ENCODE measurements around the gene CHN2. TPM values are rescaled to one million over a fixed set of nuclear protein-coding genes. Genes with fewer than 3 reads are reported as not detected.
"Not testable (repeated sequence)": the region's sequence is repeated elsewhere in the genome, so short reads cannot be mapped to it uniquely, and the experiment has no call there.

Gene CHN2
- total RNA-seq, 2 donors from 2014 or later, result 7.0 to 29.1 TPM

- Histone ChIP-seq H3K4me1 (replicated peaks) (no peaks in the 10 kb centered on the region), H3K27ac (no peak overlapping the region), H3K36me3 (no peaks in the 10 kb centered on the region), H3K4me3 (no peak overlapping the region), H3K27me3 (replicated peaks; ENCODE audit: insufficient read depth) (no peaks in the 10 kb centered on the region), H3K9me3 (no peaks in the 10 kb centered on the region)
- no peak for DNase-seq (ENCODE audit: low spot score)
- 42% methylated on average over 2 of the region's 2 CpGs for WGBS
- no peak for TF ChIP-seq POLR2AphosphoS5 (IDR thresholded peaks at IDR 0.05)
- TF ChIP-seq CTCF (IDR thresholded peaks at IDR 0.05), result no peak
- TF ChIP-seq POLR2A (IDR thresholded peaks at IDR 0.05), result no peak
- intact Hi-C loops (cut with DNase I), result no loop called here
These were observed 67.8 kb downstream of the CHN2 start for GRCh38 chr7:29262191-29262917.

DNA sequence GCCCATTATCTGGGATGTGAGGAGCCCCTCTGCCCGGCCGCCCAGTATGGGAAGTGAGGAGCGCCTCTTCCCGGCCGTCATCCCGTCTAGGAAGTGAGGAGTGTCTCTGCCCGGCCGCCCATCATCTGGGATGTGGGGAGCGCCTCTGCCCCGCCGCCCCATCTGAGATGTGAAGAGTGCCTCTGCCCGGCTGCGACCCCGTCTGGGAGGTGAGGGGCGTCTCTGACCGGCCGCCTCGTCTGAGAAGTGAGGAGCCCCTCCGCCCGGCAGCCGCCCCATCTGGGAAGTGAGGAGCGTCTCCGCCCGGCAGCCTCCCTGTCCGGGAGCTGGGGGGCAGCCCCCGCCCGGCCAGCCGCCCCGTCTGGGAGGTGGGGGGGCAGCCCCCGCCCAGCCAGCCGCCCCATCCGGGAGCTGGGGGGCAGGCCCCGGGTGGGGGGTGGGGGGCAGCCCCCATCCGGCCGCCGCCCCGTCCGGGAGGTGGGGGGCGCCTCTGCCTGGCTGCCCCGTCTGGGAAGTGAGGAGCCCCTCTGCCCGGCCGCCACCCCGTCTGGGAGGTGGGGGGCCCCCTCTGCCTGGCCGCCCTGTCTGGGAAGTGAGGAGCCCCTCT, 69.1 kb downstream of the CHN2 start:
- H3K9me3 ChIP-seq; H3K27ac ChIP-seq; H3K27me3 ChIP-seq (replicated peaks; ENCODE audit: insufficient read depth); H3K4me3 ChIP-seq; H3K36me3 ChIP-seq; DNase-seq (ENCODE audit: low spot score); intact Hi-C loops (cut with DNase I); H3K4me1 ChIP-seq (replicated peaks): not testable (repeated sequence)
- 98% methylated on average over 26 of the region's 44 CpGs for WGBS

DNA sequence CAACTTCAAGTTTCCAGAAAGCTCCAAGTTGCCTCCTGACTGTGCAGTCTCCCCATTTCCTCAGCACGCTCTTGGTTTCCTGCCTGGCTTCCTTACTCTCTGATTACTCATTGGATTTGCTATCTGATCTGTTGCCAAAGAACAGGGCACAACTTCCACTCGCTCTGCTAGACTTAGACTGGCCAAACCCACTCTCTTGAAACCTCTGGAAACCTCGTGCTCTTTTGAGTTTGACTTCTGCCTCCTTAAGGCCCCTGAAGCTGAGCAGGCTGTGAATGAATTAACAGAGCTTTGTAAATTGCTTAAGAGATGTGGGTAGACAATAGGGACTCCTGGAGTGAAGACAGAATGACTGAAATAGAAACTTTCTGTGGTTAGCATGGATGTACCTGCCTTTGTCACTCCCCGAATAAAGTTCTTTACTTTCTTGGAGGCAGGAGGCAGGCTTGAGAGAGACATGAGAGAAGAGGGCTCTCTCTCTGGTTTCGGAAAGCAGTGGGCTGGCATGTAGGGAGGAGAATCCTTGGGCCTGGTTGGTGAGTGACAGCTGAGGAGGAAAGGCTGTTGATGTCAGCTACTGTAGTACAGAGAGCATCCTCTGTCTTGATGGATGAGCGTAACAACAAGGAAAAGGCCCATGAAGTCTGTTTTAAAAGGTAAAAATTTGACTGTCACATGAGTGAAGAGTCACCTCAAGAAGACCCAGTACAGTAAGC, 70.8 kb downstream of the CHN2 start:
- 84% methylated on average over 6 of the region's 6 CpGs for WGBS
- Histone ChIP-seq H3K9me3 (no peaks in the 10 kb centered on the region), H3K4me1 (replicated peaks) (no peaks in the 10 kb centered on the region), H3K27ac (no peak overlapping the region), H3K36me3 (no peaks in the 10 kb centered on the region), H3K27me3 (replicated peaks; ENCODE audit: insufficient read depth) (no peaks in the 10 kb centered on the region), H3K4me3 (no peak overlapping the region)
- intact Hi-C loops (cut with DNase I), result no loop called here
- TF ChIP-seq POLR2A (IDR thresholded peaks at IDR 0.05) (no peak), CTCF (IDR thresholded peaks at IDR 0.05) (no peak)
- DNase-seq (ENCODE audit: low spot score), result no peak

- no peaks in the 10 kb centered on the region for H3K4me1 ChIP-seq (replicated peaks)
- H3K27me3 ChIP-seq (replicated peaks; ENCODE audit: insufficient read depth), result no peaks in the 10 kb centered on the region
- no peak overlapping the region for H3K27ac ChIP-seq
- no peaks in the 10 kb centered on the region for H3K36me3 ChIP-seq
- WGBS, result 95% methylated on average over 1 of the region's 1 CpG
- TF ChIP-seq POLR2A (IDR thresholded peaks at IDR 0.05) (no peak), CTCF (IDR thresholded peaks at IDR 0.05) (no peak)
- intact Hi-C loops (cut with DNase I), result no loop called here
- no peaks in the 10 kb centered on the region for H3K9me3 ChIP-seq
- H3K4me3 ChIP-seq, result no peak overlapping the region
- no peak for DNase-seq (ENCODE audit: low spot score)
These were observed 75.4 kb downstream of the CHN2 start for GRCh38 chr7:29269935-29270334.

DNA sequence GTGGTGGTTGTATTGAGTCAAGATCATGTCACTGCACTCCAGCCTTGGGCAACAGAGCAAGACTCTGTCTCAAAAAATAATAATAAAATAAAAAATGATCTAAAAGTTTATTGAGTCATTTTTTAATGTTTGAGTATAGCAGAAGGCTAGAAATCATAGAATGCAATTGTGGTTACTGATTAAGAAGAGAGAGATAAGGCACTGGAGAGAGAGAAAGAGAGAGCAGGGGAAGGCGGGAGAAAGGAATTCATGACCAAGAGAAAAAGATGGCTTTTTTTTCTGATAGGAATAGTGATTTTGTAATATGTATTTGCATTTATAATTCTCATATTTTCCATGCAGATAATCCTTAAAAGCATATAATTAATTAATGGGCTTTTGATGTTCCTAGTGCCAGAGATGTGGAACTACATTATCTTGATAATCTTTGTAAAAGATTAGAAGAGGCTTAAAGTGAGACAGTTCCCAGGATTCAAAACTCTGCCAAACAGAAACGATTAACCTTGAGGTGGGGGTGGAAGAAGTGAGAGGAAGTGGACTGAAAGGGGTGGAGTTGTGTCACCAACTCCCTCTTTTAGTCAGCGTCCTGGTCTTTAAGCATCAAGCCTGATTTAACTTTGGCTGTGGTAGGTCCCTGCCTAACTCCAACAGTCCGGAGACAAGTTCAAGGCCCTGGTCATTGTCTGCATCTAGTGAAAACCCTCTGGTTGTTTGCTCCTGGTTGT, 76.2 kb downstream of the CHN2 start:
- WGBS, result 56% methylated on average over 4 of the region's 4 CpGs
- Histone ChIP-seq H3K9me3 (no peaks in the 10 kb centered on the region), H3K36me3 (no peaks in the 10 kb centered on the region), H3K4me1 (replicated peaks) (no peaks in the 10 kb centered on the region), H3K4me3 (no peak overlapping the region), H3K27ac (no peak overlapping the region), H3K27me3 (replicated peaks; ENCODE audit: insufficient read depth) (no peaks in the 10 kb centered on the region)
- intact Hi-C loops (cut with DNase I), result no loop called here
- no peak for DNase-seq (ENCODE audit: low spot score)
- TF ChIP-seq POLR2AphosphoS5 (IDR thresholded peaks at IDR 0.05), result no peak
- no peak for TF ChIP-seq CTCF (IDR thresholded peaks at IDR 0.05)
- no peak for TF ChIP-seq POLR2A (IDR thresholded peaks at IDR 0.05)

Data from prostate gland (tissue), 2 donors.